WTC11 (cell line): ENCODE data around the gene DLGAP4.

ENCODE experiments used
- ESRRA ChIP-seq: sonication (generic); formaldehyde crosslinking; IDR thresholded peaks from 2 replicates; pipeline ENCODE4 v1.8.1; 2022; ENCODE audit warnings: mild to moderate bottlenecking, missing genetic modification reagents, borderline replicate concordance
- NFYB ChIP-seq: sonication (generic); formaldehyde crosslinking; conservative IDR thresholded peaks from 2 replicates; pipeline ENCODE4 v1.8.0; 2022; ENCODE audit warnings: low read depth, missing genetic modification reagents
- NR1H2 ChIP-seq: sonication (generic); formaldehyde crosslinking; IDR thresholded peaks from 2 replicates; pipeline ENCODE4 v1.9.0; 2021; ENCODE audit warnings: mild to moderate bottlenecking, moderate library complexity, missing genetic modification reagents
- SP1 ChIP-seq: sonication (generic); formaldehyde crosslinking; conservative IDR thresholded peaks from 2 replicates; pipeline ENCODE4 v1.8.1; 2022; ENCODE audit warnings: missing genetic modification reagents
- ZNF317 ChIP-seq: sonication (generic); formaldehyde crosslinking; IDR thresholded peaks from 2 replicates; pipeline ENCODE4 v1.8.1; 2023; ENCODE audit warnings: low read depth, mild to moderate bottlenecking, moderate library complexity, missing genetic modification reagents, borderline replicate concordance
- TF ChIP-seq, protein P1 (sequence below): fragments of 200-600 bp; IDR thresholded peaks from 2 replicates; pipeline ENCODE4 v1.8.0; 2022; ENCODE audit warnings: antibody characterized with exemption
- TF ChIP-seq, protein P2 (sequence below): sonication (generic); formaldehyde crosslinking; IDR thresholded peaks from 2 replicates; pipeline ENCODE4 v1.8.0; 2022; ENCODE audit warnings: mild to moderate bottlenecking, missing genetic modification reagents
- TF ChIP-seq, protein P3 (sequence below): sonication (generic); formaldehyde crosslinking; IDR thresholded peaks from 2 replicates; pipeline ENCODE4 v1.8.1; 2022; ENCODE audit warnings: missing genetic modification reagents, borderline replicate concordance
- TF ChIP-seq, protein P4 (sequence below): sonication (generic); formaldehyde crosslinking; IDR thresholded peaks from 2 replicates; pipeline ENCODE4 v1.8.1; 2022; ENCODE audit warnings: low read depth, missing genetic modification reagents, borderline replicate concordance
- TF ChIP-seq, protein P5 (sequence below): sonication (generic); formaldehyde crosslinking; IDR thresholded peaks from 2 replicates; pipeline ENCODE4 v1.8.0; 2023; ENCODE audit warnings: missing genetic modification reagents

DNA sequence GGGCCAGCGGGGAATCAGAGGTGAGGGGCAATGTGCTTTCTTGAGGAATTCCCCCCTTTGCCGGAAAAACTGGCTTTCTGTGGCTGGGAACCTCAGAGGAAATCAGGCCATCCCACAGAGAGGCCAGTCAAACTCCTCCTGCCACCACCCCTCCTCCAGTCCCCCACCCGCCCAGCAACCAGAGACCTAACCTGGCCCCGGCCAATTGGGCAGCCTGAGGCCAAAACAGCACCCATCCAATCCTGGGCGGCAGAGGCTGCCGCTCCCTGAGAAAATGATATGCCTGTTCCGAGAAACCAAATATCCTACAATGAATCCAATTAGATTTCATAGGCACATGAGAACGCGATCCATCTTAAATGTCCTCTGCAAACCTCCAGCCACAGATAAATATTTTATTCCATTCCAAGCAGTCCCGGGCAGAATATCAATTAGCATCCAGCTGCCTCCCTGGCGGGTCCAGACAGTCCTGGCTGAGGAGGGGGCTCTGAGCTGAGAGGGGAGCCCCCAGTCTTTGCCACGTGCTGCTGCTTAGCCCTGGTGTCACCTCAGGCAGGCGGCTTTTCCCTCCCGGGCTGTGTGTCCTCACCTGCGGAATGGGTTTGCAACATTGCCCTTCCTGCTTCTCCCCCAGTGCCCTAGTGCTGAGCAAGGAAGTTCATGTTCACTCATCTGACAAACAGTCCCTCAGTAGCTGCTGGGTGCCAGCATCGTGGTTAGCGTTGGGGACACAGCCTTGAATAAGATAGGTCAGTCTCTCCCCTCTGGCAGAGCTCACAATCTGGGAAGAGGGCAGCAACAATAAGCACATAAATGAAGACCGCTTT lies 95.0 kb downstream of the DLGAP4 start:
- no peak for TF ChIP-seq SP1
- TF ChIP-seq, protein P1, sequence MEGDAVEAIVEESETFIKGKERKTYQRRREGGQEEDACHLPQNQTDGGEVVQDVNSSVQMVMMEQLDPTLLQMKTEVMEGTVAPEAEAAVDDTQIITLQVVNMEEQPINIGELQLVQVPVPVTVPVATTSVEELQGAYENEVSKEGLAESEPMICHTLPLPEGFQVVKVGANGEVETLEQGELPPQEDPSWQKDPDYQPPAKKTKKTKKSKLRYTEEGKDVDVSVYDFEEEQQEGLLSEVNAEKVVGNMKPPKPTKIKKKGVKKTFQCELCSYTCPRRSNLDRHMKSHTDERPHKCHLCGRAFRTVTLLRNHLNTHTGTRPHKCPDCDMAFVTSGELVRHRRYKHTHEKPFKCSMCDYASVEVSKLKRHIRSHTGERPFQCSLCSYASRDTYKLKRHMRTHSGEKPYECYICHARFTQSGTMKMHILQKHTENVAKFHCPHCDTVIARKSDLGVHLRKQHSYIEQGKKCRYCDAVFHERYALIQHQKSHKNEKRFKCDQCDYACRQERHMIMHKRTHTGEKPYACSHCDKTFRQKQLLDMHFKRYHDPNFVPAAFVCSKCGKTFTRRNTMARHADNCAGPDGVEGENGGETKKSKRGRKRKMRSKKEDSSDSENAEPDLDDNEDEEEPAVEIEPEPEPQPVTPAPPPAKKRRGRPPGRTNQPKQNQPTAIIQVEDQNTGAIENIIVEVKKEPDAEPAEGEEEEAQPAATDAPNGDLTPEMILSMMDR, result no peak
- no peak for TF ChIP-seq NFYB
- TF ChIP-seq, protein P2, sequence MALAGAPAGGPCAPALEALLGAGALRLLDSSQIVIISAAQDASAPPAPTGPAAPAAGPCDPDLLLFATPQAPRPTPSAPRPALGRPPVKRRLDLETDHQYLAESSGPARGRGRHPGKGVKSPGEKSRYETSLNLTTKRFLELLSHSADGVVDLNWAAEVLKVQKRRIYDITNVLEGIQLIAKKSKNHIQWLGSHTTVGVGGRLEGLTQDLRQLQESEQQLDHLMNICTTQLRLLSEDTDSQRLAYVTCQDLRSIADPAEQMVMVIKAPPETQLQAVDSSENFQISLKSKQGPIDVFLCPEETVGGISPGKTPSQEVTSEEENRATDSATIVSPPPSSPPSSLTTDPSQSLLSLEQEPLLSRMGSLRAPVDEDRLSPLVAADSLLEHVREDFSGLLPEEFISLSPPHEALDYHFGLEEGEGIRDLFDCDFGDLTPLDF (CRISPR knock-in tag), result no peak
- TF ChIP-seq, protein P3, sequence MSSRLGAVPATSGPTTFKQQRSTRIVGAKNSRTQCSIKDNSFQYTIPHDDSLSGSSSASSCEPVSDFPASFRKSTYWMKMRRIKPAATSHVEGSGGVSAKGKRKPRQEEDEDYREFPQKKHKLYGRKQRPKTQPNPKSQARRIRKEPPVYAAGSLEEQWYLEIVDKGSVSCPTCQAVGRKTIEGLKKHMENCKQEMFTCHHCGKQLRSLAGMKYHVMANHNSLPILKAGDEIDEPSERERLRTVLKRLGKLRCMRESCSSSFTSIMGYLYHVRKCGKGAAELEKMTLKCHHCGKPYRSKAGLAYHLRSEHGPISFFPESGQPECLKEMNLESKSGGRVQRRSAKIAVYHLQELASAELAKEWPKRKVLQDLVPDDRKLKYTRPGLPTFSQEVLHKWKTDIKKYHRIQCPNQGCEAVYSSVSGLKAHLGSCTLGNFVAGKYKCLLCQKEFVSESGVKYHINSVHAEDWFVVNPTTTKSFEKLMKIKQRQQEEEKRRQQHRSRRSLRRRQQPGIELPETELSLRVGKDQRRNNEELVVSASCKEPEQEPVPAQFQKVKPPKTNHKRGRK (CRISPR knock-in tag), result no peak
- TF ChIP-seq ESRRA (CRISPR knock-in tag), result no peak
- no peak for TF ChIP-seq NR1H2
- TF ChIP-seq, protein P4, sequence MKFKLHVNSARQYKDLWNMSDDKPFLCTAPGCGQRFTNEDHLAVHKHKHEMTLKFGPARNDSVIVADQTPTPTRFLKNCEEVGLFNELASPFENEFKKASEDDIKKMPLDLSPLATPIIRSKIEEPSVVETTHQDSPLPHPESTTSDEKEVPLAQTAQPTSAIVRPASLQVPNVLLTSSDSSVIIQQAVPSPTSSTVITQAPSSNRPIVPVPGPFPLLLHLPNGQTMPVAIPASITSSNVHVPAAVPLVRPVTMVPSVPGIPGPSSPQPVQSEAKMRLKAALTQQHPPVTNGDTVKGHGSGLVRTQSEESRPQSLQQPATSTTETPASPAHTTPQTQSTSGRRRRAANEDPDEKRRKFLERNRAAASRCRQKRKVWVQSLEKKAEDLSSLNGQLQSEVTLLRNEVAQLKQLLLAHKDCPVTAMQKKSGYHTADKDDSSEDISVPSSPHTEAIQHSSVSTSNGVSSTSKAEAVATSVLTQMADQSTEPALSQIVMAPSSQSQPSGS (CRISPR knock-in tag), result no peak
- TF ChIP-seq, protein P5, sequence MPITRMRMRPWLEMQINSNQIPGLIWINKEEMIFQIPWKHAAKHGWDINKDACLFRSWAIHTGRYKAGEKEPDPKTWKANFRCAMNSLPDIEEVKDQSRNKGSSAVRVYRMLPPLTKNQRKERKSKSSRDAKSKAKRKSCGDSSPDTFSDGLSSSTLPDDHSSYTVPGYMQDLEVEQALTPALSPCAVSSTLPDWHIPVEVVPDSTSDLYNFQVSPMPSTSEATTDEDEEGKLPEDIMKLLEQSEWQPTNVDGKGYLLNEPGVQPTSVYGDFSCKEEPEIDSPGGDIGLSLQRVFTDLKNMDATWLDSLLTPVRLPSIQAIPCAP (CRISPR knock-in tag), result no peak
- no peak for TF ChIP-seq ZNF317 (CRISPR knock-in tag)
